Kidney (tissue), 14 donors: ENCODE data around the gene CELF4. TPM values are rescaled to one million over a fixed set of nuclear protein-coding genes. Genes with fewer than 3 reads are reported as not detected.

Experiments used
- DNase-seq, 5 donors: peaks; one replicate each; pipeline ENCODE4 v3.0.0-alpha.2; 2013 to 2020
- FAIRE-seq: peaks from 2 replicates; lab custom pipeline; 2012; peaks lifted over from hg19 to GRCh38; lab: Jason Lieb, UNC
- H3K27ac ChIP-seq, 2 donors: one replicate each; pipeline ENCODE4 v1.7.0; 2013; ENCODE audit warnings: low read depth in 2 of 2, low read length in 2 of 2, inconsistent platforms in 1 of 2
- H3K27me3 ChIP-seq: one replicate; pipeline ENCODE4 v1.7.1; 2013; ENCODE audit warnings: low read length, inconsistent platforms; ENCODE audit not compliant: control insufficient read depth, insufficient read depth
- H3K36me3 ChIP-seq, 3 donors: one replicate each; pipeline versions ENCODE4 v1.7.0 to v1.7.1; 2013; ENCODE audit warnings: low read length in 3 of 3, control low read depth in 1 of 3, inconsistent platforms in 1 of 3; ENCODE audit not compliant: insufficient read depth in 3 of 3, control insufficient read depth in 2 of 3
- H3K4me1 ChIP-seq, 3 donors: one replicate each; pipeline versions ENCODE4 v1.7.0 to v1.7.1; 2013; ENCODE audit warnings: low read length in 3 of 3, inconsistent platforms in 1 of 3, low read depth in 1 of 3; ENCODE audit not compliant: control insufficient read depth in 2 of 3, insufficient read depth in 2 of 3
- H3K4me3 ChIP-seq, 3 donors: one replicate each; pipeline versions ENCODE4 v1.7.0 to v1.8.1; 2013; ENCODE audit warnings: low read length in 3 of 3, control low read depth in 1 of 3, inconsistent platforms in 1 of 3
- H3K9ac ChIP-seq, 3 donors: one replicate each; pipeline versions ENCODE4 v1.7.0 to v1.7.1; 2013; ENCODE audit warnings: low read length in 3 of 3, control low read depth in 1 of 3, inconsistent platforms in 1 of 3
- H3K9me3 ChIP-seq, 3 donors: one replicate each; pipeline versions ENCODE4 v1.7.0 to v1.7.1; 2013; ENCODE audit warnings: low read length in 3 of 3, control low read depth in 1 of 3, inconsistent platforms in 1 of 3; ENCODE audit not compliant: control insufficient read depth in 2 of 3, insufficient read depth in 1 of 3
- CTCF ChIP-seq: IDR thresholded peaks from 3 replicates; pipeline ENCODE4 v1.5.1; 2012; ENCODE audit warnings: mild to moderate bottlenecking, moderate library complexity, borderline replicate concordance; ENCODE audit not compliant: insufficient read depth; ENCODE audit errors: extremely low read depth
- intact Hi-C: fragments of 100-400 bp; cut with DNase I; formaldehyde crosslinking; loops from one replicate; pipeline ENCODE4 v1.11.1; 2022
- polyA plus RNA-seq: library from polyadenylated mRNA; stranded (reverse); fragments of 350-450 nt; fragmentation: Illumina TruSeq; extraction: RNeasy Lipid Tissue Mini Kit (QIAGEN cat#74804); gene quantifications from one replicate; pipeline ENCODE4 v1.2.3, GENCODE V29; 2014; ENCODE audit warnings: low read depth, low replicate concordance; ENCODE audit not compliant: insufficient read depth
- total RNA-seq: library from RNA; stranded (reverse); fragmentation: NEBNext Ultra II Directional; extraction: Animal tissue kit (Norgen Biotek cat#: 25700); gene quantifications from one replicate; pipeline ENCODE4 v1.2.1, GENCODE V29; 2021
- donor health status: control.
- donor health status: control.
- donor health status: control.
- donor health status: control.
- donor health status: control.
- donor health status: DM: yes; HTN: yes; CAD: no.
- donor health status: Normal renal cell carcinoma (clear cell type).

CELF4 gene
- total and polyA plus RNA-seq, 2 donors from 2014 or later: 0.85 to 1.5 TPM

- H3K27me3 ChIP-seq: no peaks in the 10 kb centered on the region
- no peak overlapping the region for H3K27ac ChIP-seq
- no peak overlapping the region for H3K4me3 ChIP-seq
- no peak for FAIRE-seq
- DNase-seq: no peak
- H3K36me3 ChIP-seq: no peaks in the 10 kb centered on the region
- TF ChIP-seq CTCF: no peak
- intact Hi-C loops: no loop called here
- no peaks in the 10 kb centered on the region for H3K9me3 ChIP-seq
- H3K9ac ChIP-seq: no peak overlapping the region
- H3K4me1 ChIP-seq: peaks cover 0 to 3% (median 2%) of the 10 kb centered on the region in 3 donors
Measured at GRCh38 chr18:37547196-37547827, 18.3 kb downstream of the CELF4 start.

- intact Hi-C loops: no loop called here
- DNase-seq (no peak), FAIRE-seq (no peak)
- Histone ChIP-seq H3K36me3 (no peaks in the 10 kb centered on the region), H3K27me3 (no peaks in the 10 kb centered on the region), H3K4me1 (peaks cover 0 to 3% (median 2%) of the 10 kb centered on the region in 3 donors), H3K9ac (no peak overlapping the region), H3K9me3 (no peaks in the 10 kb centered on the region), H3K4me3 (no peak overlapping the region), H3K27ac (no peak overlapping the region)
- no peak for TF ChIP-seq CTCF
Measured at GRCh38 chr18:37546651-37547050, 18.9 kb downstream of the CELF4 start.

- TF ChIP-seq CTCF: no peak
- no peak for DNase-seq
Measured at GRCh38 chr18:37546272-37546537, 19.4 kb downstream of the CELF4 start.

More at GRCh38 chr18:37546272-37546537, 19.4 kb downstream of the CELF4 start:
- H3K4me3 ChIP-seq: no peak overlapping the region
- FAIRE-seq: no peak
- H3K36me3 ChIP-seq: no peaks in the 10 kb centered on the region
- no peak overlapping the region for H3K9ac ChIP-seq
- H3K27ac ChIP-seq: no peak overlapping the region
- intact Hi-C loops: no loop called here
- H3K9me3 ChIP-seq: no peaks in the 10 kb centered on the region
- H3K27me3 ChIP-seq: no peaks in the 10 kb centered on the region
- H3K4me1 ChIP-seq: peaks cover 0 to 3% (median 2%) of the 10 kb centered on the region in 3 donors
